Thoracic aorta (tissue), 2 donors: ENCODE data around the gene SCN5A. TPM values are rescaled to one million over a fixed set of nuclear protein-coding genes. Genes with fewer than 3 reads are reported as not detected.

Source experiments
- ATAC-seq: fragments of 150-250 bp; one replicate; pipeline ENCODE4 v1.8.0; 2017; ENCODE audit warnings: low read depth; ENCODE audit not compliant: insufficient number of reproducible peaks, low FRiP score
- DNase-seq: peaks from one replicate; pipeline ENCODE4 v3.0.0-alpha.2; 2020; ENCODE audit warnings: low spot score
- H3K27ac ChIP-seq, 2 donors: fragments of 200-600 bp; sonication (generic); 1 replicate in 1 of 2; 2 replicates in 1 of 2; pipeline ENCODE4 v1.5.1; 2016; ENCODE audit warnings: mild to moderate bottlenecking in 2 of 2, moderate library complexity in 2 of 2
- H3K27me3 ChIP-seq: fragments of 200-600 bp; sonication (generic); replicated peaks from 2 replicates; pipeline ENCODE4 v1.6.0; 2016; ENCODE audit warnings: mild to moderate bottlenecking; ENCODE audit not compliant: insufficient read depth
- H3K36me3 ChIP-seq: fragments of 200-600 bp; sonication (generic); one replicate; pipeline ENCODE4 v1.5.1; 2016
- H3K4me1 ChIP-seq, 2 donors: fragments of 200-600 bp; sonication (generic); 1 replicate in 1 of 2; 2 replicates in 1 of 2; pipeline versions ENCODE4 v1.5.1 to v1.6.0; 2016; ENCODE audit warnings: low read depth in 2 of 2, mild to moderate bottlenecking in 1 of 2; ENCODE audit not compliant: control insufficient read depth in 1 of 2
- H3K4me3 ChIP-seq: fragments of 200-600 bp; sonication (generic); 2 replicates; pipeline ENCODE4 v1.5.1; 2016; ENCODE audit warnings: mild to moderate bottlenecking
- H3K9me3 ChIP-seq: fragments of 200-600 bp; sonication (generic); 2 replicates; pipeline ENCODE4 v1.5.1; 2016
- CTCF ChIP-seq: fragments of 200-600 bp; sonication (generic); IDR thresholded peaks from one replicate; pipeline ENCODE4 v1.5.1; 2019; ENCODE audit warnings: antibody characterized with exemption
- total RNA-seq, 2 donors: library from RNA; depleted of rRNA; stranded (reverse); fragments of >200 nt; gene quantifications; one replicate each; pipeline versions ENCODE4 v1.1.0 to v1.2.3, GENCODE V29; 2016

SCN5A gene
- total RNA-seq, 2 donors from 2014 or later, result 5.4 to 14.4 TPM

- no peak for TF ChIP-seq CTCF
- Histone ChIP-seq H3K4me3 (no peak overlapping the region), H3K27me3 (no peaks in the 10 kb centered on the region), H3K36me3 (no peaks in the 10 kb centered on the region), H3K4me1 (no peaks in the 10 kb centered on the region), H3K9me3 (no peaks in the 10 kb centered on the region), H3K27ac (no peak overlapping the region)
- ATAC-seq (no peak), DNase-seq (no peak)
Observed at GRCh38 chr3:38565339-38566214, 83.9 kb downstream of the SCN5A start.

- TF ChIP-seq CTCF, result no peak
- no peak overlapping the region for H3K4me3 ChIP-seq
- H3K9me3 ChIP-seq, result no peaks in the 10 kb centered on the region
- DNase-seq (no peak), ATAC-seq (no peak)
- no peak overlapping the region for H3K27ac ChIP-seq
- no peaks in the 10 kb centered on the region for H3K36me3 ChIP-seq
- H3K27me3 ChIP-seq, result no peaks in the 10 kb centered on the region
- no peaks in the 10 kb centered on the region for H3K4me1 ChIP-seq
Observed at GRCh38 chr3:38564631-38565338, 84.7 kb downstream of the SCN5A start.

- Histone ChIP-seq H3K27ac (no peak overlapping the region), H3K4me3 (no peak overlapping the region), H3K36me3 (no peaks in the 10 kb centered on the region), H3K4me1 (no peaks in the 10 kb centered on the region), H3K27me3 (no peaks in the 10 kb centered on the region), H3K9me3 (no peaks in the 10 kb centered on the region)
- ATAC-seq (no peak), DNase-seq (no peak)
- no peak for TF ChIP-seq CTCF
Observed at GRCh38 chr3:38563886-38564270, 85.6 kb downstream of the SCN5A start.

GRCh38 chr3:38563070-38563885 lies 86.2 kb downstream of the SCN5A start:
- no peaks in the 10 kb centered on the region for H3K4me1 ChIP-seq
- no peaks in the 10 kb centered on the region for H3K36me3 ChIP-seq
- no peak overlapping the region for H3K4me3 ChIP-seq
- no peak for TF ChIP-seq CTCF
- no peaks in the 10 kb centered on the region for H3K27me3 ChIP-seq
- no peak overlapping the region for H3K27ac ChIP-seq
- no peaks in the 10 kb centered on the region for H3K9me3 ChIP-seq
- DNase-seq, result no peak
- ATAC-seq, result no peak

- H3K36me3 ChIP-seq, result no peaks in the 10 kb centered on the region
Observed at GRCh38 chr3:38562467-38562925, 87.0 kb downstream of the SCN5A start.

More at GRCh38 chr3:38562467-38562925, 87.0 kb downstream of the SCN5A start:
- H3K27ac ChIP-seq, result no peak overlapping the region
- H3K4me1 ChIP-seq, result no peaks in the 10 kb centered on the region
- DNase-seq, result no peak
- TF ChIP-seq CTCF, result no peak
- no peaks in the 10 kb centered on the region for H3K27me3 ChIP-seq
- no peaks in the 10 kb centered on the region for H3K9me3 ChIP-seq
- ATAC-seq, result no peak
- H3K4me3 ChIP-seq, result no peak overlapping the region
